ENCODE results near the gene RUNX3. TPM values are rescaled to one million over a fixed set of nuclear protein-coding genes. Genes with fewer than 3 reads are reported as not detected.

RUNX3 gene
- total RNA-seq, 1 experiment from 2014 or later: 1.5 TPM

GRCh38 chr1:24914226-24915069 is 15.6 kb downstream of the RUNX3 start:
- H3K36me3 Mint-ChIP-seq: no peaks in the 10 kb centered on the region
- CTCF ChIA-PET: interaction anchor here (1.0 to 2.7 kb wide), 3 partner anchors 7 to 16 kb away, joined by 3 to 10 read pairs (median 5); no protein-coding TSS in a partner anchor
- H3K4me3 Mint-ChIP-seq: no peak overlapping the region
- ATAC-seq: no peak
- H3K4me1 Mint-ChIP-seq: peaks cover 15% of the 10 kb centered on the region
- no peak for DNase-seq (ENCODE audit: low spot score)
- H3K27me3 Mint-ChIP-seq (ENCODE audit: low read depth): no peaks in the 10 kb centered on the region
- H3K27ac Mint-ChIP-seq: peak overlapping the region; percentile 76; the same call in 1 of the 2 replicates
- H3K9me3 Mint-ChIP-seq: no peaks in the 10 kb centered on the region
- TF ChIP-seq SP1 (CRISPR knock-in tag; conservative IDR thresholded peaks at IDR 0.05) (no peak), ZNF512 (CRISPR knock-in tag; IDR thresholded peaks at IDR 0.05; ENCODE audit: borderline replicate concordance) (no peak), IRF2 (CRISPR knock-in tag; IDR thresholded peaks at IDR 0.05; ENCODE audit: borderline replicate concordance, low read depth) (no peak), GTF2I (CRISPR knock-in tag; conservative IDR thresholded peaks at IDR 0.05) (no peak), ATF3 (CRISPR knock-in tag; conservative IDR thresholded peaks at IDR 0.05) (no peak), SMAD4 (CRISPR knock-in tag; IDR thresholded peaks at IDR 0.05) (no peak), SMAD3 (CRISPR knock-in tag; IDR thresholded peaks at IDR 0.05; ENCODE audit: borderline replicate concordance) (no peak), ZNF232 (CRISPR knock-in tag; IDR thresholded peaks at IDR 0.05) (no peak), ETV6 (CRISPR knock-in tag; IDR thresholded peaks at IDR 0.05) (no peak), ELF4 (CRISPR knock-in tag; IDR thresholded peaks at IDR 0.05; ENCODE audit: low read depth) (no peak), HMGA2 (CRISPR knock-in tag; IDR thresholded peaks at IDR 0.05) (no peak)
- TF ChIP-seq, protein P1, sequence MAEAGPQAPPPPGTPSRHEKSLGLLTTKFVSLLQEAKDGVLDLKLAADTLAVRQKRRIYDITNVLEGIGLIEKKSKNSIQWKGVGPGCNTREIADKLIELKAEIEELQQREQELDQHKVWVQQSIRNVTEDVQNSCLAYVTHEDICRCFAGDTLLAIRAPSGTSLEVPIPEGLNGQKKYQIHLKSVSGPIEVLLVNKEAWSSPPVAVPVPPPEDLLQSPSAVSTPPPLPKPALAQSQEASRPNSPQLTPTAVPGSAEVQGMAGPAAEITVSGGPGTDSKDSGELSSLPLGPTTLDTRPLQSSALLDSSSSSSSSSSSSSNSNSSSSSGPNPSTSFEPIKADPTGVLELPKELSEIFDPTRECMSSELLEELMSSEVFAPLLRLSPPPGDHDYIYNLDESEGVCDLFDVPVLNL (CRISPR knock-in tag; IDR thresholded peaks at IDR 0.05; ENCODE audit: borderline replicate concordance, low read depth): no peak
- POLR2A ChIA-PET: no interaction called here

DNA sequence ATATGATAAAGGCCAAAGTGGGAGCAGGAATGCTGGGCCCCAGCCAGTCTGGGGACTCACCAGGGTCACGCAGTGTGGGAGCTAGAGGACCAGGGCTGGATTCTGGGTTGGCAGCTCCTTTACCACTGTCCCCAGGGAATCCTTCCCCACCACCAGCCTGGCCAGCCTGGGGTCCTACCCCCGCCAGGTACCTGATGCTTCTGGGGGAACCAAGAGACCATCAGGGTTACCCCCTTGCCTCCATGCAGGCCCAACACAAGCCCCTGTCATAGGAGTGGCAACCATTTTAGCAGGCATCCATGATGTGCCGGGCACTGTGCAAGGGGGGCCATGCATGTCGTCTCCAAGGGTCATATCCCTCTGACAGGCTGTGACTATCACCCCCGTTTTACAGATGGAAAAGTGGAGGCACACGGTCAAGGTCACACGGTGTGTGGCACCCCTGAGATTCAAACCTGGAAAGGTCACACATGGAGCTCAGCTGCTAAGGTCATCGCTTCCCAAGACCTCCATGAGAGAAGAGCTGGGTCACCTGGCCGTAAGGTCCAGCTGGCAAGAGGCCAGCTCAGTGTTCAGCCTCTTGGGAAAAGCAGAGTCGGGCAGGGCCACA is 16.4 kb downstream of the RUNX3 start:
- Mint-ChIP-seq H3K4me1 (peaks cover 19% of the 10 kb centered on the region), H3K27me3 (ENCODE audit: low read depth) (no peaks in the 10 kb centered on the region), H3K4me3 (no peak overlapping the region), H3K27ac (no peak overlapping the region), H3K9me3 (no peaks in the 10 kb centered on the region), H3K36me3 (no peaks in the 10 kb centered on the region)
- POLR2A ChIA-PET: no interaction called here
- ATAC-seq (no peak), DNase-seq (ENCODE audit: low spot score) (no peak)
- TF ChIP-seq ZNF671 (CRISPR knock-in tag; IDR thresholded peaks at IDR 0.05): no peak
- no peak for TF ChIP-seq SMAD3 (CRISPR knock-in tag; IDR thresholded peaks at IDR 0.05; ENCODE audit: borderline replicate concordance)
- TF ChIP-seq, protein P2, sequence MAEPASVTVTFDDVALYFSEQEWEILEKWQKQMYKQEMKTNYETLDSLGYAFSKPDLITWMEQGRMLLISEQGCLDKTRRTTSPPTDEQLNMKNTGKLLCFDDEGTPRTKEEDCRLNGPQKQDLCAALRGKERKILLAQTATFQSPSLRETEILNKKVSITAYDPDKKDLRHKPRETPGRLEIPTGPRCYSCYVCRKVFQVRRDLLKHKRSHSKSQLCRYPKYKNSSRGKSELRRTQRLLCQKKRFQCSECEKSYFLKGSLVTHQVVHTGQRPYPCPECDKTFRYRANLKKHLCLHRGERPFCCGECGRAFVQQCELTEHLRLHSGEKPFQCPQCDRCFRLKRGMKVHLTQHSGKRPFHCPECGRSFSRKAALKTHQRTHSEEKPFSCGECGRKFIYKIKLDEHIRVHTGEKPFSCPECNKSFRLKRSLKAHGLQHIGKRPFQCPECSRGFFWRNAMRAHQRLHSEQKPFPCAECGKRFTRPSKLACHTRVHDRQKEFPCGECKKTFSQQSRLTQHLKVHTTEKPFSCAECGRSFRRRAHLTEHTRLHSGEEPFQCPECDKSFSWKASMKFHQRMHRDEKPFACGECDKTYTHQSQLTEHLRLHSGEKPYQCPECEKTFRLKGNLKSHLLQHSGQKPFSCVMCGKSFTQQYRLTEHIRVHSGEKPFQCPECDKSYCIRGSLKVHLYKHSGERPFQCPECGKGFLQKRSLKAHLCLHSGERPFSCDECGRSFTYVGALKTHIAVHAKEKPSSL (CRISPR knock-in tag; conservative IDR thresholded peaks at IDR 0.05): no peak
- TF ChIP-seq ZNF263 (CRISPR knock-in tag; IDR thresholded peaks at IDR 0.05; ENCODE audit: low read depth): no peak
- no peak for TF ChIP-seq HMGXB4 (CRISPR knock-in tag; IDR thresholded peaks at IDR 0.05)
- no peak for TF ChIP-seq FOXP1 (CRISPR knock-in tag; IDR thresholded peaks at IDR 0.05; ENCODE audit: borderline replicate concordance)
- TF ChIP-seq USF1 (CRISPR knock-in tag; IDR thresholded peaks at IDR 0.05): no peak
- no peak for TF ChIP-seq MAX (CRISPR knock-in tag; IDR thresholded peaks at IDR 0.05)
- TF ChIP-seq ZMAT4 (CRISPR knock-in tag; IDR thresholded peaks at IDR 0.05): no peak
- no peak for TF ChIP-seq E2F1 (CRISPR knock-in tag; IDR thresholded peaks at IDR 0.05)
- CTCF ChIA-PET: interaction anchor here (1.0 to 2.7 kb wide), 3 partner anchors 8 to 16 kb away, joined by 3 to 10 read pairs (median 5); no protein-coding TSS in a partner anchor

All from WTC11 (cell line).